ENCODE data around the gene SLC39A3.

The SLC39A3 gene, protein sequence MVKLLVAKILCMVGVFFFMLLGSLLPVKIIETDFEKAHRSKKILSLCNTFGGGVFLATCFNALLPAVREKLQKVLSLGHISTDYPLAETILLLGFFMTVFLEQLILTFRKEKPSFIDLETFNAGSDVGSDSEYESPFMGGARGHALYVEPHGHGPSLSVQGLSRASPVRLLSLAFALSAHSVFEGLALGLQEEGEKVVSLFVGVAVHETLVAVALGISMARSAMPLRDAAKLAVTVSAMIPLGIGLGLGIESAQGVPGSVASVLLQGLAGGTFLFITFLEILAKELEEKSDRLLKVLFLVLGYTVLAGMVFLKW

DNA sequence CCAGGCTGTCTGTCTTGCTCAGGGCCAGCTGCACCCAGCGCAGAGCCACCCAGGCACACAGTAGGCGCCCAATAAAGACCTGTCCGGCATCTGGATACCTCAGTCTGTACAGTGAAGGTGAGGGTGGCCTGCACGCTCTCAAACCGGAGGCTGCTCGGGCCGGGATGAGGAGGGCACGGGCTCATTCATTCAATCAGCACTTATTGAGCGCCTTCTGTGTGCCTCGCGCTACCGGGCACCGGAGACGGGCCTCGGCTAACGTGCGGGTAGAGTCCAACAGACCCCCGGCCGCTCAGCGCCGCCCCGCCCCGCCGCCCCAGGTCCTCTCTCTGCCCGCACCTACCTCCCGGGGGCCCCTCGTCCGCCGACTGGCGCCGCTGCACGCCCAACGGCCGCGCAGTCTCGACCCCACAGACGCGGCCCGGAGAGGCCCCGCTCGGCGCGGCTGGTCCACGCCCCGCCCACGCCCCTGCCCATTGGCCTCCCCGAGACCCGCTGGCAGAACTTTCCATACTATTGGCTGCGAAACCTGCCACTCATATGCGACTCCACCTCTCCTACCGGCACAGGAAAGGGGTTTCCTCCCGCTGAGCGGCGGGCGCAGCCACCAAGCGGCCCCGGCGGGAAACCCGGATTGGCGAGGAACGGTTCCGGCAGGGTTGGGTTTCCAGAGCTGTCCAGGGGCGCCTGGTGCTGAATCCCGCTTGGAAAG is at the start of gene SLC39A3:
TSS of gene SLC39A3 (minus strand) at position 416 of the 712 bp plus-strand sequence. CDS start 2,760 bp downstream, outside the sequence.
- peak; percentile 98 for DNase-seq (ENCODE audit: extremely low read depth, low read depth)
- TF ChIP-seq, protein P1, sequence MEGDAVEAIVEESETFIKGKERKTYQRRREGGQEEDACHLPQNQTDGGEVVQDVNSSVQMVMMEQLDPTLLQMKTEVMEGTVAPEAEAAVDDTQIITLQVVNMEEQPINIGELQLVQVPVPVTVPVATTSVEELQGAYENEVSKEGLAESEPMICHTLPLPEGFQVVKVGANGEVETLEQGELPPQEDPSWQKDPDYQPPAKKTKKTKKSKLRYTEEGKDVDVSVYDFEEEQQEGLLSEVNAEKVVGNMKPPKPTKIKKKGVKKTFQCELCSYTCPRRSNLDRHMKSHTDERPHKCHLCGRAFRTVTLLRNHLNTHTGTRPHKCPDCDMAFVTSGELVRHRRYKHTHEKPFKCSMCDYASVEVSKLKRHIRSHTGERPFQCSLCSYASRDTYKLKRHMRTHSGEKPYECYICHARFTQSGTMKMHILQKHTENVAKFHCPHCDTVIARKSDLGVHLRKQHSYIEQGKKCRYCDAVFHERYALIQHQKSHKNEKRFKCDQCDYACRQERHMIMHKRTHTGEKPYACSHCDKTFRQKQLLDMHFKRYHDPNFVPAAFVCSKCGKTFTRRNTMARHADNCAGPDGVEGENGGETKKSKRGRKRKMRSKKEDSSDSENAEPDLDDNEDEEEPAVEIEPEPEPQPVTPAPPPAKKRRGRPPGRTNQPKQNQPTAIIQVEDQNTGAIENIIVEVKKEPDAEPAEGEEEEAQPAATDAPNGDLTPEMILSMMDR (IDR thresholded peaks at IDR 0.05; ENCODE audit: low read depth, low read length) = peak; percentile 13

DNA sequence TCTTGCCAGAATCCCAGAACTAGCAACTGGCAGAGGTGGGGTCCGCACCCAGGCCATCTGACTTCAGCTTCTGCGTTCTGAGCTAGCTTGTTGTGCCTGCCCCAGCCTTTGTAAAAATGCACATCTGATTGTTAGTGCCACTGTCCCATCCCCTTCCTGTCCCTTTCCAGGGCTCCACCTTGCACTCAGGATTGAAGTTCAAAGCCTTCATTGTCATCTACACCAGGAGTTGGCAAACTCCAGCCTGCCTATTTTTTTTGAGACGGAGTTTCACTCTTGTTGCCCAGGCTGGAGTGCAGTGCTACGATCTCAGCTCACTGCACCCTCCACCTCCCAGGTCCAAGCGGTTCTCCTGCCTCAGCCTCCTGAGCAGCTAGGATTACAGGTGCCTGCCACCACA is 48.4 kb upstream of the SLC39A3 start:
- DNase-seq (ENCODE audit: extremely low read depth, low read depth) = no peak
- TF ChIP-seq, protein P1 (IDR thresholded peaks at IDR 0.05; ENCODE audit: low read depth, low read length) = no peak

DNA sequence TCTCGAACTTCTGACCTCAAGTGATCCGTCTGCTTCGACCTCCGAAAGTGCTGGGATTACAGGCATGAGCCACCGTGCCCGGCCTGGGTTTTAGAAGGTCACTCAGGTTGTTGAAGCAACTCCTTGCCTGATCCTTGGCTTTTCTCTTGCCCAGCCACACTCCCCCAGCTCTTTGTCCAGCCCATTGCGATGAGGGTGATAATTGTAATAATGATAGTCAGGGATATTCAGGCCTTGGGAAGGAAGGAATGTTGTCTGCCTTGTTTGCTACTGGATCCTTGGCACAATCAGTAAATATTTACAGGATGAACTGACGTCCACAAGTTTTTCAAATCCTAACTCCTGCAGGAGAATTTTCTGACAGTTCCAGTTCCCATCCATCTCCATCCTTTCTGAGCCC is 47.3 kb upstream of the SLC39A3 start:
- DNase-seq (ENCODE audit: extremely low read depth, low read depth) = no peak
- TF ChIP-seq, protein P1 (IDR thresholded peaks at IDR 0.05; ENCODE audit: low read depth, low read length) = no peak

DNA sequence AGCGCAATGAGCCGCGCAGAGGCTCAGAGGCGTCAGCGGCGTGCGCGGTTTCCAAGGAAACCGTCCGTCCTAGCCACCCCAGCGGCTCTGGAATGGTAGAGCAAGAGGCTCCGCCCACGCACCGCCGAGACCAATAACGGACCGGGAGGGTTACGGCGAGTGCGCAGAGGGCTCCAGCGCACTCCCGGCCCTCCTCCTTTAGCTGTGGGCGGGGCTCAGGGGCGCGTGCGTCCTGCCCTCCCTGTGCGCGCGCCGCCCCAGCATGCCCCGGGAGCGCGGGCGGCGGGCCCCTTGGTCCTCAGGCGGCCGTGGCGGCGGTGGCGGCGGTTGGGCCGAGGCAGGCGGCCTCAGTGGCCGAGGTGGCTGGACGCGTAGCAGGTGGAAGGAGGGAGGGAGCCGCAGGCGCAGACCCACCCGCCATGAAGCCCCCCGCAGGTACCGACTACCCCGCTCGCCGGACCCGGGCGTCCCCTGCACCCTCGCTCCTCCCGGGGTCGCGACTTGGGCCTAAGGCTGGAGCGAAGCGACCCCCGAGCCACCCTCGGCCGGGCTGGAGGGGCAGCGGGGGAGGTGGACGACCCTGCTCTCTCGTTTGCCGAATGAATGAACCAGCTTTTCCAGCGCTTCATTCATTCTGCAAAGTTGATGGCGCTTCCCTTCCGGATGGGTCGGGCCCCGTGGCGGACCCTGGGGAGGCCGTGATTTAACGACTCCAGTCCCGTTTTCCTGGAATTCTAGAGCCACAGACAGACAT is 45.6 kb upstream of the SLC39A3 start, which contains the start of gene THOP1:
TSS of gene THOP1 (plus strand) at position 260 of the 754 bp plus-strand sequence. CDS start at position 420, 160 bp downstream.
- DNase-seq (ENCODE audit: extremely low read depth, low read depth) = peak; percentile 95
- TF ChIP-seq, protein P1 (IDR thresholded peaks at IDR 0.05; ENCODE audit: low read depth, low read length) = no peak

DNA sequence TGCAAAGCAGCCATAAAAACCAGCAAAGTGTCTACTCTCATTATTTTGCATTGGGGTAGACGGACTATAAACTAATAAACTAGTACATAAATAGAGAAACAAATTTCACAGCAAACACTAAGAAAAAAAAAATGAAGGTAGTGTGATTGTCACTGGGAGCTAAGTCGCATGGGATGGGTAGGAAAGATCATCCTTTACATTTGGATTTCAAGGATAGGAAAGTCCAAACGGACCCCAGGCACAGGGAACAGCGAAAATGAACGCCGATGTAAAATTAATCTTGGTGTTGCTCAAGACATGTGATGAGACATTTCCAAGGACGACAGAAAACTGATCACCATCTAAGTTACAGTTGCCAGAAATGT is 43.9 kb upstream of the SLC39A3 start:
- TF ChIP-seq, protein P1 (IDR thresholded peaks at IDR 0.05; ENCODE audit: low read depth, low read length) = no peak
- DNase-seq (ENCODE audit: extremely low read depth, low read depth) = no peak

DNA sequence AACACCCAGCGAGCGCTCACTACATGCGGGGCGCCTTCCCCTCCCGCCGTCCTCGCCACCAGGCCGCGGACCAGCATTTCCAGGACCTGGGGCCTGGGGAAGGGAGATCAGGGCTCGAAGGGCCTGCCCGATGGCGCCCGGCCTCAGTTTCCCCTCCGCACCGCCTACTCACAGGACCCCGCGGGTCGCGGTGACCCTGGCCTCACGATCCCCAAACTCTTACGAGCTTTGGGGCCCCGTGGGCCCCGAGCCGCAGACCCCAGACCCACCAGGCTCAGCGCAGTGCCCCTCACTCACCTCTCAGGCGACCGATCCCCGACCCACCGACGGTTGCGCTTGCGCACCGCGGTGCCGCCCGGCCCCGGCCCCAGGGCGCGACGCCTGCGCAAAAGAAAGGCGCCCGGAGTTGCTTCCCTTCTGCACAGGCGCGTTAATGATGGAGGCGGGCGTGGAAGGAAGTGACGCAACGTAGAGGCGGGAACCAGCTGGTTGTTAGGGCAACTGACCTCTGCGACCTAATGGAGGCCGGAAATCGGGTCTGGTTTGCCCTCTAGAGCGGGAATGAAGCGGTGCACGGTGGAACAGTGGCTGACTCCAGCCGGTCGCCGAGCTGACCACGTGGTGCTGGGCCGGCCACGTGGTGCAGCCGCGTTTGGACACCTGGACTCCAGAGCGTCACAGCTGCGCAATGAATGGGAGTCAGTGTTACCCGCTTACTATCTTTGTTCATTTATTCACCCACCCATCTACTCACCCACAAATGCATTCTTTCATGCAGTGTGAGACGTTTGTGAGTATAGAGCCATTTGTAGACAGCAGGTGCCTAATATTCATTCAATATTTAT is 43.3 kb upstream of the SLC39A3 start, which contains the start of gene SGTA:
TSS of gene SGTA (minus strand) at position 338 of the 845 bp plus-strand sequence. CDS start 14,205 bp downstream, outside the sequence.
- TF ChIP-seq, protein P1 (IDR thresholded peaks at IDR 0.05; ENCODE audit: low read depth, low read length) = peak; percentile 40
- DNase-seq (ENCODE audit: extremely low read depth, low read depth) = peak; percentile 97
